ENCODE results near the gene TMEM82. TPM values are rescaled to one million over a fixed set of nuclear protein-coding genes. Genes with fewer than 3 reads are reported as not detected.

The TMEM82 gene
- total and polyA plus RNA-seq, 2 of the 13 experiments (the other 11 are each of a cell fraction or from before 2014, with no cell fraction given): 0.24 to 0.97 TPM

- no peak overlapping the region for H3K9ac ChIP-seq (ENCODE audit: insufficient read depth, low read depth, low read length)
- no peak overlapping the region for H3K27ac ChIP-seq (ENCODE audit: extremely low read length, insufficient read depth, low read length)
- H2AFZ ChIP-seq (ENCODE audit: low read length): no peak overlapping the region
- H3K27me3 ChIP-seq (ENCODE audit: control insufficient read depth in 1 of 2, insufficient read depth in 2 of 2, low read length in 2 of 2): no peaks in the 10 kb centered on the region
- ATAC-seq (no peak), FAIRE-seq (no peak), DNase-seq (ENCODE audit: low spot score) (no peak)
- peaks cover 12% of the 10 kb centered on the region; the same call in 1 of the 2 replicates for H3K4me1 ChIP-seq (ENCODE audit: insufficient read depth, low read length)
- intact Hi-C loops (cut with micrococcal nuclease; ENCODE audit: unreplicated experiment) (no loop called here), in situ Hi-C loops (cut with HindIII; ENCODE audit: extremely low pct_ligation_motif_present, low pct_unique_long_range_greater_than_20kb) (no loop called here)
- no peaks in the 10 kb centered on the region for H4K20me1 ChIP-seq (ENCODE audit: insufficient read depth, low read length)
- POLR2A ChIA-PET: no interaction called here
- H3K4me2 ChIP-seq (ENCODE audit: low read depth, low read length): no peak overlapping the region
- no peaks in the 10 kb centered on the region for H3K79me2 ChIP-seq (ENCODE audit: insufficient read depth, low read length)
- WGBS (ENCODE audit: low lambda C conversion rate): 94% methylated on average over 3 of the region's 3 CpGs
- no peak for TF ChIP-seq CEBPB (IDR thresholded peaks at IDR 0.05; ENCODE audit: borderline replicate concordance, low read depth, low read length)
- TF ChIP-seq ELF1 (CRISPR knock-in tag; IDR thresholded peaks at IDR 0.05): no peak
- no peak for TF ChIP-seq TFDP2 (CRISPR knock-in tag; IDR thresholded peaks at IDR 0.05)
- no peak for TF ChIP-seq KMT2A (CRISPR knock-in tag; IDR thresholded peaks at IDR 0.05)
- TF ChIP-seq PLSCR1 (CRISPR knock-in tag; IDR thresholded peaks at IDR 0.05; ENCODE audit: borderline replicate concordance): no peak
- no peak for TF ChIP-seq IKZF4 (CRISPR knock-in tag; IDR thresholded peaks at IDR 0.05; ENCODE audit: borderline replicate concordance, low read depth, not compliant biosample characterization)
- no peak for TF ChIP-seq ZNF776 (CRISPR knock-in tag; IDR thresholded peaks at IDR 0.05)
- TF ChIP-seq NFRKB (IDR thresholded peaks at IDR 0.05): no peak
- TF ChIP-seq DNMT1 (CRISPR knock-in tag; IDR thresholded peaks at IDR 0.05): no peak
- no peak for TF ChIP-seq ZNF205 (CRISPR knock-in tag; IDR thresholded peaks at IDR 0.05)
- TF ChIP-seq ZNF138 (CRISPR knock-in tag; IDR thresholded peaks at IDR 0.05; ENCODE audit: low read depth): no peak
- no peak for TF ChIP-seq CENPT (CRISPR knock-in tag; IDR thresholded peaks at IDR 0.05; ENCODE audit: low read depth)
- no TSS peak for BruUV-seq (replicated peaks)
- H3K36me3 ChIP-seq (replicated peaks in 1 of 2; ENCODE audit: control insufficient read depth in 1 of 2, insufficient read depth in 2 of 2, low read length in 2 of 2): peaks cover 23 to 50% of the 10 kb centered on the region in 2 experiments
- no peaks in the 10 kb centered on the region for H3K9me3 ChIP-seq (ENCODE audit: low read length)
- CTCF ChIA-PET (ENCODE audit: low intra/inter-chr PET ratio, low total read pairs): no interaction called here
- no peak overlapping the region for H3K4me3 ChIP-seq (replicated peaks in 1 of 3; ENCODE audit: insufficient read depth in 1 of 3, low read depth in 2 of 3, low read length in 3 of 3)
Measured at GRCh38 chr1:15720861-15721260, 21.4 kb upstream of the TMEM82 start.
